Panc1 (cell line): Measurements from ENCODE around the gene TMEM43. TPM values are rescaled to one million over a fixed set of nuclear protein-coding genes. Genes with fewer than 3 reads are reported as not detected.

ENCODE experiments used
- ATAC-seq: fragments of 200-7000 bp; cut with Tn5 transposase; 2 replicates; pipeline ENCODE4 v1.9.1; 2020; ENCODE audit warnings: mild to moderate bottlenecking, moderate library complexity
- BruUV-seq: library from RNA; stranded (reverse); fragments of 400-500 nt; replicated peaks from 2 replicates; lab custom pipeline; 2021; lab: Mats Ljungman, UMichigan
- CTCF ChIA-PET: fragments of 300-600 bp; sonication (Branson Sonifier 250); formaldehyde crosslinking; loops from one replicate; lab custom pipeline; 2022; ENCODE audit warnings: antibody characterized with exemption; lab: Charles Lee
- POLR2A ChIA-PET: fragments of 300-600 bp; sonication (Branson Sonifier 250); formaldehyde crosslinking; loops from one replicate; lab custom pipeline; 2022; ENCODE audit warnings: antibody characterized with exemption; lab: Charles Lee
- DNase-seq: peaks from one replicate; pipeline ENCODE4 v3.0.0-alpha.2; 2010; ENCODE audit warnings: low read depth, low spot score
- H3K27ac ChIP-seq: 2 replicates; pipeline ENCODE4 v1.5.1; 2011; ENCODE audit warnings: mild to moderate bottlenecking, low read length, inconsistent platforms
- H3K27me3 ChIP-seq: fragments of 200-500 bp; sonication (Bioruptor generic); 2 replicates; pipeline ENCODE4 v1.6.0; 2014; ENCODE audit warnings: low read length, inconsistent platforms; ENCODE audit not compliant: control insufficient read depth, insufficient read depth
- H3K36me3 ChIP-seq: fragments of 200-500 bp; sonication (Bioruptor generic); 2 replicates; pipeline ENCODE4 v1.5.1; 2014; ENCODE audit warnings: inconsistent platforms, mild to moderate bottlenecking, low read length, moderate library complexity; ENCODE audit not compliant: control insufficient read depth, insufficient read depth
- H3K4me1 ChIP-seq: 2 replicates; pipeline ENCODE4 v1.5.1; 2011; ENCODE audit warnings: inconsistent platforms, mild to moderate bottlenecking, low read length, moderate library complexity; ENCODE audit not compliant: control insufficient read depth, insufficient read depth
- H3K4me3 ChIP-seq, 2 experiments: 2 replicates each; pipeline ENCODE4 v1.5.1; 2011 to 2012; ENCODE audit warnings: low read depth in 2 of 2, low read length in 2 of 2, mild to moderate bottlenecking in 2 of 2, inconsistent platforms in 1 of 2, moderate library complexity in 1 of 2
- H3K9me3 ChIP-seq: fragments of 200-500 bp; sonication (Bioruptor generic); 2 replicates; pipeline ENCODE4 v1.5.1; 2014; ENCODE audit warnings: low read depth, mild to moderate bottlenecking, inconsistent platforms, low read length, moderate library complexity; ENCODE audit not compliant: control insufficient read depth, insufficient read depth
- CTCF ChIP-seq: fragments of 450-650 bp; IDR thresholded peaks from 2 replicates; pipeline ENCODE4 v1.5.1; 2017; ENCODE audit warnings: mild to moderate bottlenecking
- POLR2AphosphoS5 ChIP-seq: IDR thresholded peaks from 2 replicates; pipeline ENCODE4 v1.6.1; 2012; ENCODE audit warnings: mild to moderate bottlenecking, low read depth, low read length, moderate library complexity
- REST ChIP-seq, 2 experiments: IDR thresholded peaks; 2 replicates each; pipeline ENCODE4 v1.6.1; 2011 to 2012; ENCODE audit warnings: low read depth in 2 of 2, control low read depth in 1 of 2, low read length in 1 of 2, mild to moderate bottlenecking in 1 of 2, moderate library complexity in 1 of 2; ENCODE audit not compliant: insufficient read depth in 1 of 2
- SIN3A ChIP-seq: IDR thresholded peaks from 2 replicates; pipeline ENCODE4 v1.6.1; 2012; ENCODE audit warnings: low read depth, mild to moderate bottlenecking, low read length, moderate library complexity, borderline replicate concordance; ENCODE audit not compliant: insufficient read depth
- TCF7L2 ChIP-seq: IDR thresholded peaks from 2 replicates; pipeline ENCODE4 v1.6.1; 2011; ENCODE audit warnings: mild to moderate bottlenecking, low read depth, low read length, inconsistent platforms
- in situ Hi-C: cut with HindIII; loops from 2 replicates; pipeline ENCODE4 v1.10.0; 2016; ENCODE audit warnings: low sequenced_read_pairs, low pct_unique_long_range_greater_than_20kb
- intact Hi-C: fragments of 100-400 bp; cut with micrococcal nuclease; formaldehyde crosslinking; loops from one replicate; pipeline ENCODE4 v1.10.0; 2022; ENCODE audit not compliant: unreplicated experiment
- total RNA-seq: library from RNA; stranded (reverse); gene quantifications from one replicate; pipeline ENCODE4 v1.2.1, GENCODE V29; 2021; ENCODE audit not compliant: unreplicated experiment

TMEM43 gene
- total RNA-seq, 1 experiment from 2014 or later: 51.2 TPM

DNA sequence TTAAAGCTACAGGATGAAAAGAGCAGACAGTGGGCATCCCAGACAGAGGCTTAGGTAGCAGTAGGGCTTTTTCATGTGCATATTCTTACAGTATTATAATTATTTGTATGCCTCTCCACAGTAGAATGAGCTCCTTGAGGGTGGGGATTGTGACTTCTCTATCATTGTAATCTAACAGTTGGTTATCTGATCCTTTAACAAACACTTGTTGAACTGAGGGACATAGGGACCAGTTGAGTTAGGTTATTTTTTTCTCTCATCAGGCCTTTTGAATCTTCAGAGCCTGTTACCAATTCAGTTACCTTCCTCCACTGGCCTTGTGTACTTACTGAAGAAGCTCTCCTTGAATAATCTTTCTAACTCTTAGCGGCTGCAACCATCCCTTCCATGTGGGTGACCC lies 54.9 kb downstream of the TMEM43 start:
- TF ChIP-seq CTCF: no peak
- TF ChIP-seq POLR2AphosphoS5: no peak
- H3K4me1 ChIP-seq: peaks cover 19% of the 10 kb centered on the region
- CTCF ChIA-PET: no interaction called here
- BruUV-seq: no TSS peak
- no peaks in the 10 kb centered on the region for H3K9me3 ChIP-seq
- peak overlapping the region; percentile 92; the same call in 1 of the 2 replicates for H3K27ac ChIP-seq
- H3K4me3 ChIP-seq: peak overlapping the region; percentile 79 to 99
- DNase-seq: no peak
- ATAC-seq: no peak
- in situ Hi-C loops (no loop called here), intact Hi-C loops (no loop called here)
- H3K27me3 ChIP-seq: no peaks in the 10 kb centered on the region
- POLR2A ChIA-PET: no interaction called here
- H3K36me3 ChIP-seq: peaks cover 15% of the 10 kb centered on the region

GRCh38 chr3:14181253-14181652 lies 56.4 kb downstream of the TMEM43 start:
- CTCF ChIA-PET: no interaction called here

More at GRCh38 chr3:14181253-14181652, 56.4 kb downstream of the TMEM43 start:
- in situ Hi-C loops: no loop called here
- Histone ChIP-seq H3K4me1 (peaks cover 14% of the 10 kb centered on the region), H3K4me3 (no peak overlapping the region), H3K27me3 (no peaks in the 10 kb centered on the region), H3K36me3 (peaks cover 15% of the 10 kb centered on the region), H3K27ac (no peak overlapping the region), H3K9me3 (no peaks in the 10 kb centered on the region)
- TF ChIP-seq CTCF (no peak), POLR2AphosphoS5 (no peak), REST (IDR thresholded peaks at IDR 0.05; ENCODE audit: insufficient read depth in 1 of 2, low read depth in 2 of 2, low read length in 1 of 2) (no peak), SIN3A (no peak), TCF7L2 (no peak)
- POLR2A ChIA-PET: interaction anchor here (0.6 kb wide), 2 partner anchors 108 to 260 kb away, joined by 4 to 10 read pairs; no protein-coding TSS in a partner anchor
- intact Hi-C loops: no loop called here
- ATAC-seq (no peak), DNase-seq (no peak)
- no TSS peak for BruUV-seq
